Measurements from ENCODE around the gene ASXL1. TPM values are rescaled to one million over a fixed set of nuclear protein-coding genes. Genes with fewer than 3 reads are reported as not detected.
A peak's percentile ranks its signal among the peaks of the same experiment; 100 is the strongest.
"Not testable (repeated sequence)": the region's sequence is repeated elsewhere in the genome, so short reads cannot be mapped to it uniquely, and the experiment has no call there.

The ASXL1 gene
- total RNA-seq, 1 experiment from 2014 or later: 69.9 TPM

- intact Hi-C loops (cut with micrococcal nuclease): loop anchor here (5.0 kb wide), 1 partner anchor 148 kb away; the partner anchor contains the start of genes PLAGL2 and POFUT1
- Mint-ChIP-seq H3K27ac (ENCODE audit: low read depth, unreplicated experiment) (peak overlapping the region; percentile 64), H3K27me3 (ENCODE audit: insufficient read depth, unreplicated experiment) (no peaks in the 10 kb centered on the region), H3K36me3 (ENCODE audit: insufficient read depth, unreplicated experiment) (no peaks in the 10 kb centered on the region), H3K4me3 (ENCODE audit: unreplicated experiment) (no peak overlapping the region), H3K4me1 (ENCODE audit: insufficient read depth, unreplicated experiment) (peaks cover 31% of the 10 kb centered on the region), H3K9me3 (ENCODE audit: unreplicated experiment) (no peaks in the 10 kb centered on the region)
- DNase-seq (ENCODE audit: unreplicated experiment): no peak
- ChIA-PET POLR2A (interaction anchor here (0.7 to 3.1 kb wide), 5 partner anchors 11 to 150 kb away, joined by 3 to 20 read pairs (median 7); no protein-coding TSS in a partner anchor), CTCF (interaction anchor here (1.1 kb wide), 1 partner anchor 9 kb away, joined by 3 read pairs; no protein-coding TSS in a partner anchor)
- BruUV-seq (replicated peaks): no TSS peak
- TF ChIP-seq, protein P1, sequence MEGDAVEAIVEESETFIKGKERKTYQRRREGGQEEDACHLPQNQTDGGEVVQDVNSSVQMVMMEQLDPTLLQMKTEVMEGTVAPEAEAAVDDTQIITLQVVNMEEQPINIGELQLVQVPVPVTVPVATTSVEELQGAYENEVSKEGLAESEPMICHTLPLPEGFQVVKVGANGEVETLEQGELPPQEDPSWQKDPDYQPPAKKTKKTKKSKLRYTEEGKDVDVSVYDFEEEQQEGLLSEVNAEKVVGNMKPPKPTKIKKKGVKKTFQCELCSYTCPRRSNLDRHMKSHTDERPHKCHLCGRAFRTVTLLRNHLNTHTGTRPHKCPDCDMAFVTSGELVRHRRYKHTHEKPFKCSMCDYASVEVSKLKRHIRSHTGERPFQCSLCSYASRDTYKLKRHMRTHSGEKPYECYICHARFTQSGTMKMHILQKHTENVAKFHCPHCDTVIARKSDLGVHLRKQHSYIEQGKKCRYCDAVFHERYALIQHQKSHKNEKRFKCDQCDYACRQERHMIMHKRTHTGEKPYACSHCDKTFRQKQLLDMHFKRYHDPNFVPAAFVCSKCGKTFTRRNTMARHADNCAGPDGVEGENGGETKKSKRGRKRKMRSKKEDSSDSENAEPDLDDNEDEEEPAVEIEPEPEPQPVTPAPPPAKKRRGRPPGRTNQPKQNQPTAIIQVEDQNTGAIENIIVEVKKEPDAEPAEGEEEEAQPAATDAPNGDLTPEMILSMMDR (IDR thresholded peaks at IDR 0.05; ENCODE audit: unreplicated experiment): no peak
These were observed 2.7 kb upstream of the ASXL1 start for GRCh38 chr20:32355417-32355841.

- intact Hi-C loops (cut with micrococcal nuclease): loop anchor here (5.0 kb wide), 1 partner anchor 149 kb away; the partner anchor contains the start of genes PLAGL2 and POFUT1
- DNase-seq (ENCODE audit: unreplicated experiment): peak; percentile 51
- POLR2A ChIA-PET: interaction anchor here (0.7 to 3.1 kb wide), 7 partner anchors 8 to 325 kb away, joined by 3 to 20 read pairs (median 7); no protein-coding TSS in a partner anchor
These were observed 2.1 kb upstream of the ASXL1 start for GRCh38 chr20:32355907-32356621.

GRCh38 chr20:32356622-32357374, 1.3 kb upstream of the ASXL1 start:
- no peak for DNase-seq (ENCODE audit: unreplicated experiment)
- Mint-ChIP-seq H3K27me3 (ENCODE audit: insufficient read depth, unreplicated experiment) (no peaks in the 10 kb centered on the region), H3K27ac (ENCODE audit: low read depth, unreplicated experiment) (peak overlapping the region; percentile 96), H3K4me3 (ENCODE audit: unreplicated experiment) (peak overlapping the region; percentile 87), H3K36me3 (ENCODE audit: insufficient read depth, unreplicated experiment) (no peaks in the 10 kb centered on the region), H3K4me1 (ENCODE audit: insufficient read depth, unreplicated experiment) (peaks cover 31% of the 10 kb centered on the region), H3K9me3 (ENCODE audit: unreplicated experiment) (no peaks in the 10 kb centered on the region)
- TF ChIP-seq, protein P1 (IDR thresholded peaks at IDR 0.05; ENCODE audit: unreplicated experiment): no peak
- intact Hi-C loops (cut with micrococcal nuclease): loop anchor here (5.0 kb wide), 1 partner anchor 149 kb away; the partner anchor contains the start of genes PLAGL2 and POFUT1
- ChIA-PET POLR2A (interaction anchor here (0.5 to 4.5 kb wide), 9 partner anchors 8 to 1133 kb away, joined by 3 to 51 read pairs (median 7); partner anchors contain the start of gene CBFA2T2), CTCF (interaction anchor here (0.6 to 1.1 kb wide), 5 partner anchors 8 to 199 kb away, joined by 3 to 4 read pairs (median 4); no protein-coding TSS in a partner anchor)
- no TSS peak for BruUV-seq (replicated peaks)

More at GRCh38 chr20:32355907-32356621, 2.1 kb upstream of the ASXL1 start:
- peak overlapping the region; percentile 64 for H3K27ac Mint-ChIP-seq (ENCODE audit: low read depth, unreplicated experiment)
- BruUV-seq (replicated peaks); H3K4me3 Mint-ChIP-seq (ENCODE audit: unreplicated experiment); H3K36me3 Mint-ChIP-seq (ENCODE audit: insufficient read depth, unreplicated experiment); H3K27me3 Mint-ChIP-seq (ENCODE audit: insufficient read depth, unreplicated experiment); H3K9me3 Mint-ChIP-seq (ENCODE audit: unreplicated experiment): not testable (repeated sequence)
- CTCF ChIA-PET: interaction anchor here (0.6 to 1.1 kb wide), 4 partner anchors 8 to 198 kb away, joined by 3 to 4 read pairs (median 4); no protein-coding TSS in a partner anchor
- peaks cover 31% of the 10 kb centered on the region for H3K4me1 Mint-ChIP-seq (ENCODE audit: insufficient read depth, unreplicated experiment)

GRCh38 chr20:32357375-32357868, 709 bp upstream of the ASXL1 start:
- Mint-ChIP-seq H3K4me3 (ENCODE audit: unreplicated experiment) (peak overlapping the region; percentile 87), H3K4me1 (ENCODE audit: insufficient read depth, unreplicated experiment) (peaks cover 31% of the 10 kb centered on the region), H3K36me3 (ENCODE audit: insufficient read depth, unreplicated experiment) (peaks cover 5% of the 10 kb centered on the region), H3K27me3 (ENCODE audit: insufficient read depth, unreplicated experiment) (no peaks in the 10 kb centered on the region), H3K27ac (ENCODE audit: low read depth, unreplicated experiment) (peak overlapping the region; percentile 96), H3K9me3 (ENCODE audit: unreplicated experiment) (no peaks in the 10 kb centered on the region)
- TSS peak; percentile 88 for BruUV-seq (replicated peaks)
- ChIA-PET POLR2A (interaction anchor here (0.6 to 4.5 kb wide), 17 partner anchors 9 to 1132 kb away, joined by 3 to 51 read pairs (median 4); partner anchors contain the start of genes CBFA2T2 and PLAGL2), CTCF (interaction anchor here (0.6 to 1.1 kb wide), 3 partner anchors 10 to 20 kb away, joined by 3 to 4 read pairs (median 4); no protein-coding TSS in a partner anchor)
- peak; percentile 45 for DNase-seq (ENCODE audit: unreplicated experiment)
- intact Hi-C loops (cut with micrococcal nuclease): loop anchor here (5.0 kb wide), 1 partner anchor 150 kb away; the partner anchor contains the start of genes PLAGL2 and POFUT1
- TF ChIP-seq, protein P1 (IDR thresholded peaks at IDR 0.05; ENCODE audit: unreplicated experiment): no peak
